Smooth muscle cell (in vitro differentiated cells): Measurements from ENCODE around the gene HEMK1. TPM values are rescaled to one million over a fixed set of nuclear protein-coding genes. Genes with fewer than 3 reads are reported as not detected.

Source experiments
- DNase-seq: peaks from one replicate; lab custom pipeline; 2025; ENCODE audit not compliant: unreplicated experiment; lab: John Stamatoyannopoulos, UW
- H2AFZ ChIP-seq: fragments of 200-600 bp; sonication (generic); 2 replicates; pipeline ENCODE4 v1.6.0; 2016; ENCODE audit warnings: antibody characterized with exemption, low read depth, mild to moderate bottlenecking
- H3F3A ChIP-seq: fragments of 200-600 bp; sonication (generic); 2 replicates; pipeline ENCODE4 v1.6.0; 2017; ENCODE audit warnings: antibody characterized with exemption, low read depth
- H3K27ac ChIP-seq: fragments of 200-600 bp; sonication (generic); 2 replicates; pipeline ENCODE4 v1.5.1; 2016; ENCODE audit warnings: low read depth, mild to moderate bottlenecking
- H3K27me3 ChIP-seq: fragments of 200-600 bp; sonication (generic); 2 replicates; pipeline ENCODE4 v1.6.1; 2016; ENCODE audit warnings: low read depth, mild to moderate bottlenecking
- H3K36me3 ChIP-seq: fragments of 200-600 bp; sonication (generic); 2 replicates; pipeline ENCODE4 v1.5.1; 2016; ENCODE audit warnings: low read depth
- H3K4me1 ChIP-seq: fragments of 200-600 bp; sonication (generic); 2 replicates; pipeline ENCODE4 v1.5.1; 2016; ENCODE audit warnings: low read depth
- H3K4me2 ChIP-seq: fragments of 200-600 bp; sonication (generic); 2 replicates; pipeline ENCODE4 v1.6.0; 2016; ENCODE audit warnings: mild to moderate bottlenecking
- H3K4me3 ChIP-seq: fragments of 200-600 bp; sonication (generic); 2 replicates; pipeline ENCODE4 v1.5.1; 2016; ENCODE audit warnings: mild to moderate bottlenecking
- H3K79me2 ChIP-seq: fragments of 200-600 bp; sonication (generic); 2 replicates; pipeline ENCODE4 v1.6.0; 2016; ENCODE audit warnings: low read depth, mild to moderate bottlenecking
- H3K9ac ChIP-seq: fragments of 200-600 bp; sonication (generic); 2 replicates; pipeline ENCODE4 v1.6.0; 2016; ENCODE audit warnings: low read depth
- H3K9me3 ChIP-seq: fragments of 200-600 bp; sonication (generic); replicated peaks from 2 replicates; pipeline ENCODE4 v1.5.1; 2016; ENCODE audit warnings: low read depth
- H4K20me1 ChIP-seq: fragments of 200-600 bp; sonication (generic); 2 replicates; pipeline ENCODE4 v1.6.0; 2016; ENCODE audit warnings: low read depth
- CTCF ChIP-seq: fragments of 200-600 bp; sonication (generic); IDR thresholded peaks from 2 replicates; pipeline ENCODE4 v1.5.1; 2017; ENCODE audit warnings: borderline replicate concordance, mild to moderate bottlenecking, antibody characterized with exemption; ENCODE audit not compliant: insufficient read depth, poor library complexity, severe bottlenecking
- WGBS: methylation state at CpG from one replicate; pipeline ENCODE4 v1.1.7; 2016; ENCODE audit warnings: low lambda C conversion rate; 5-methylcytosine and 5-hydroxymethylcytosine counted together
- polyA plus RNA-seq: library from polyadenylated mRNA; unstranded; fragments of >200 nt; fragmentation: Nextera tagmentation; extraction: Ambion mirVana; gene quantifications from 2 replicates; pipeline ENCODE4 v1.2.1, GENCODE V29; 2016
- total RNA-seq: library from RNA; depleted of rRNA; stranded (reverse); fragments of >200 nt; gene quantifications from 2 replicates; pipeline ENCODE4 v1.2.3, GENCODE V29; 2014

HEMK1 gene
- total and polyA plus RNA-seq, 2 experiments from 2014 or later: 15.3 to 28.3 TPM

- Histone ChIP-seq H3K4me3 (no peak overlapping the region), H3K36me3 (no peaks in the 10 kb centered on the region), H2AFZ (no peak overlapping the region), H3K4me2 (no peak overlapping the region), H3F3A (peaks cover 6% of the 10 kb centered on the region), H3K9me3 (no peaks in the 10 kb centered on the region), H4K20me1 (peaks cover under 1% of the 10 kb centered on the region), H3K27me3 (no peaks in the 10 kb centered on the region), H3K4me1 (peaks cover 12% of the 10 kb centered on the region), H3K79me2 (no peaks in the 10 kb centered on the region), H3K27ac (peak overlapping the region; percentile 76), H3K9ac (no peak overlapping the region)
- no peak for TF ChIP-seq CTCF
- DNase-seq: no peak
- WGBS: 71% methylated on average over 4 of the region's 4 CpGs
These were observed 34.2 kb downstream of the HEMK1 start for GRCh38 chr3:50603261-50604109.

GRCh38 chr3:50604110-50604621, 34.8 kb downstream of the HEMK1 start:
- Histone ChIP-seq H3K9ac (no peak overlapping the region), H3K36me3 (no peaks in the 10 kb centered on the region), H4K20me1 (peaks cover 8% of the 10 kb centered on the region), H3F3A (peaks cover 6% of the 10 kb centered on the region), H3K27me3 (no peaks in the 10 kb centered on the region), H3K4me1 (peaks cover 12% of the 10 kb centered on the region), H2AFZ (no peak overlapping the region), H3K4me3 (no peak overlapping the region), H3K27ac (no peak overlapping the region), H3K79me2 (no peaks in the 10 kb centered on the region), H3K9me3 (no peaks in the 10 kb centered on the region), H3K4me2 (no peak overlapping the region)
- no peak for DNase-seq
- WGBS: 93% methylated on average over 5 of the region's 5 CpGs
- TF ChIP-seq CTCF: no peak

- H3K4me1 ChIP-seq: peaks cover 12% of the 10 kb centered on the region
These were observed 35.6 kb downstream of the HEMK1 start for GRCh38 chr3:50604628-50605588.

More at GRCh38 chr3:50604628-50605588, 35.6 kb downstream of the HEMK1 start:
- peaks cover 4% of the 10 kb centered on the region for H3K79me2 ChIP-seq
- H2AFZ ChIP-seq: no peak overlapping the region
- H3K36me3 ChIP-seq: no peaks in the 10 kb centered on the region
- no peak for TF ChIP-seq CTCF
- H3K9me3 ChIP-seq: no peaks in the 10 kb centered on the region
- H4K20me1 ChIP-seq: peaks cover 9% of the 10 kb centered on the region
- H3K27ac ChIP-seq: no peak overlapping the region
- DNase-seq: no peak
- H3K9ac ChIP-seq: no peak overlapping the region
- H3K27me3 ChIP-seq: no peaks in the 10 kb centered on the region
- H3F3A ChIP-seq: peaks cover 6% of the 10 kb centered on the region
- 93% methylated on average over 14 of the region's 14 CpGs for WGBS
- H3K4me2 ChIP-seq: no peak overlapping the region
- no peak overlapping the region for H3K4me3 ChIP-seq
